H1 (cell line): Measurements from ENCODE around the gene SMARCA4. TPM values are rescaled to one million over a fixed set of nuclear protein-coding genes. Genes with fewer than 3 reads are reported as not detected.

Source experiments
- CTCF ChIA-PET: fragments of 300-600 bp; sonication (Branson Sonifier 250); formaldehyde crosslinking; loops from one replicate; lab custom pipeline; 2021; ENCODE audit not compliant: partially characterized antibody; lab: Charles Lee
- POLR2A ChIA-PET: fragments of 300-600 bp; sonication (Branson Sonifier 250); formaldehyde crosslinking; loops from one replicate; lab custom pipeline; 2021; ENCODE audit warnings: inconsistent platforms; ENCODE audit not compliant: partially characterized antibody; lab: Charles Lee
- DNase-seq, 2 experiments: peaks; one replicate each; pipeline versions ENCODE4 v3.0.0 to v3.0.0-alpha.2; 2010 to 2022; ENCODE audit warnings: low spot score in 2 of 2, low read depth in 1 of 2, mixed read lengths in 1 of 2
- FAIRE-seq: peaks from 2 replicates; lab custom pipeline; 2011; peaks lifted over from hg19 to GRCh38; lab: Jason Lieb, UNC
- H2AFZ ChIP-seq: 2 replicates; pipeline ENCODE4 v1.8.1; 2012; ENCODE audit warnings: low read length, inconsistent platforms
- H2AK5ac ChIP-seq: 2 replicates; pipeline ENCODE4 v1.6.1; 2013; ENCODE audit warnings: low read depth, low read length
- H2BK120ac ChIP-seq: replicated peaks from 2 replicates; pipeline ENCODE3; 2013; ENCODE audit warnings: low read depth, low read length, inconsistent platforms
- H2BK12ac ChIP-seq: 2 replicates; pipeline ENCODE4 v1.6.1; 2013; ENCODE audit warnings: low read depth, low read length
- H2BK15ac ChIP-seq: 2 replicates; pipeline ENCODE4 v1.6.1; 2013; ENCODE audit warnings: low read length
- H2BK20ac ChIP-seq: 2 replicates; pipeline ENCODE4 v1.6.1; 2013; ENCODE audit warnings: low read length
- H2BK5ac ChIP-seq: 2 replicates; pipeline ENCODE4 v1.6.1; 2013; ENCODE audit warnings: low read depth, low read length
- H3K14ac ChIP-seq: 2 replicates; pipeline ENCODE4 v1.6.1; 2013; ENCODE audit warnings: inconsistent platforms; ENCODE audit not compliant: insufficient read length
- H3K18ac ChIP-seq: 2 replicates; pipeline ENCODE4 v1.6.1; 2013; ENCODE audit warnings: low read length; ENCODE audit errors: extremely low read depth
- H3K23ac ChIP-seq: 2 replicates; pipeline ENCODE4 v1.6.1; 2013; ENCODE audit warnings: inconsistent platforms; ENCODE audit not compliant: insufficient read length
- H3K23me2 ChIP-seq: 2 replicates; pipeline ENCODE4 v1.6.1; 2013; ENCODE audit warnings: low read depth, low read length
- H3K27ac ChIP-seq: 2 replicates; pipeline ENCODE4 v1.6.1; 2011; ENCODE audit warnings: low read depth, low read length, inconsistent platforms
- H3K27me3 ChIP-seq, 4 experiments: replicated peaks in 1 of 4; 1 replicate in 1 of 4; 2 replicates in 3 of 4; pipeline versions ENCODE4 v1.6.1 to v1.8.1; 2011 to 2013; ENCODE audit warnings: low read length in 3 of 4, mild to moderate bottlenecking in 3 of 4, inconsistent platforms in 2 of 4, mixed read lengths in 2 of 4, moderate library complexity in 1 of 4; ENCODE audit not compliant: control insufficient read depth in 3 of 4, insufficient read depth in 3 of 4; ENCODE audit errors: extremely low read depth in 1 of 4
- H3K36me3 ChIP-seq, 4 experiments: 2 replicates each; pipeline versions ENCODE4 v1.6.1 to v1.8.1; 2011 to 2013; ENCODE audit warnings: mild to moderate bottlenecking in 4 of 4, low read length in 3 of 4, moderate library complexity in 2 of 4, control low read depth in 1 of 4, inconsistent platforms in 1 of 4; ENCODE audit not compliant: insufficient read depth in 4 of 4, control insufficient read depth in 2 of 4
- H3K4ac ChIP-seq: replicated peaks from 2 replicates; pipeline ENCODE3; 2013; ENCODE audit warnings: low read length, low read depth, mixed read lengths, inconsistent platforms; ENCODE audit not compliant: insufficient read length
- H3K4me1 ChIP-seq, 4 experiments: replicated peaks in 1 of 4; 1 replicate in 1 of 4; 2 replicates in 3 of 4; pipeline versions ENCODE4 v1.6.1 to v1.8.1; 2011 to 2013; ENCODE audit warnings: low read length in 3 of 4, inconsistent platforms in 2 of 4, mixed read lengths in 1 of 4; ENCODE audit not compliant: insufficient read depth in 4 of 4, control insufficient read depth in 3 of 4
- H3K4me2 ChIP-seq, 2 experiments: 2 replicates each; pipeline versions ENCODE4 v1.6.1 to v1.8.1; 2011 to 2013; ENCODE audit warnings: low read depth in 2 of 2, low read length in 2 of 2, control low read depth in 1 of 2, inconsistent platforms in 1 of 2, mild to moderate bottlenecking in 1 of 2; ENCODE audit not compliant: insufficient read depth in 1 of 2
- H3K4me3 ChIP-seq, 4 experiments: fragments of 200-600, 300-600 bp in 1 of 4; sonication (generic), shearing (Covaris generic), sonication (Bioruptor Twin) in 1 of 4; 2 replicates each; pipeline versions ENCODE4 v1.5.1 to v1.8.1; 2011 to 2016; ENCODE audit warnings: low read length in 4 of 4, low read depth in 3 of 4, control low read depth in 2 of 4, inconsistent platforms in 2 of 4, mild to moderate bottlenecking in 2 of 4, mixed read lengths in 1 of 4, moderate library complexity in 1 of 4; ENCODE audit not compliant: insufficient read depth in 2 of 4; ENCODE audit errors: extremely low read depth in 1 of 4
- H3K56ac ChIP-seq: replicated peaks from 2 replicates; pipeline ENCODE3; 2013; ENCODE audit warnings: low read depth, mild to moderate bottlenecking, mixed read lengths, low read length, inconsistent platforms; ENCODE audit not compliant: insufficient read length
- H3K79me1 ChIP-seq: 2 replicates; pipeline ENCODE4 v1.6.1; 2013; ENCODE audit warnings: low read depth, low read length, control low read depth
- H3K79me2 ChIP-seq, 2 experiments: 2 replicates each; pipeline versions ENCODE4 v1.6.1 to v1.8.1; 2012 to 2013; ENCODE audit warnings: low read length in 2 of 2, mild to moderate bottlenecking in 2 of 2, inconsistent platforms in 1 of 2; ENCODE audit not compliant: insufficient read depth in 2 of 2, control insufficient read depth in 1 of 2
- H3K9ac ChIP-seq, 4 experiments: replicated peaks in 1 of 4; 1 replicate in 1 of 4; 2 replicates in 3 of 4; pipeline versions ENCODE4 v1.6.1 to v1.8.1; 2011 to 2013; ENCODE audit warnings: low read depth in 3 of 4, low read length in 3 of 4, control low read depth in 2 of 4, mild to moderate bottlenecking in 2 of 4, moderate library complexity in 2 of 4, inconsistent platforms in 1 of 4; ENCODE audit errors: extremely low read depth in 1 of 4
- H3K9me3 ChIP-seq, 2 experiments: 2 replicates each; pipeline versions ENCODE4 v1.6.1 to v1.8.1; 2012 to 2013; ENCODE audit warnings: mild to moderate bottlenecking in 2 of 2, moderate library complexity in 2 of 2, control low read depth in 1 of 2, inconsistent platforms in 1 of 2, low read depth in 1 of 2, low read length in 1 of 2, mixed read lengths in 1 of 2; ENCODE audit not compliant: insufficient read depth in 2 of 2
- H4K20me1 ChIP-seq, 2 experiments: replicated peaks in 1 of 2; 2 replicates each; pipeline versions ENCODE3 to v1.8.1; 2011 to 2013; ENCODE audit warnings: inconsistent platforms in 2 of 2, low read length in 2 of 2, mild to moderate bottlenecking in 1 of 2; ENCODE audit not compliant: insufficient read depth in 2 of 2, control insufficient read depth in 1 of 2
- H4K5ac ChIP-seq: 2 replicates; pipeline ENCODE4 v1.6.1; 2013; ENCODE audit warnings: low read length, low read depth, mixed read lengths, inconsistent platforms; ENCODE audit not compliant: insufficient read length
- H4K8ac ChIP-seq: 2 replicates; pipeline ENCODE4 v1.8.0; 2013; ENCODE audit warnings: mild to moderate bottlenecking, moderate library complexity, low read length, inconsistent platforms; ENCODE audit not compliant: insufficient read depth; ENCODE audit errors: extremely low read depth
- H4K91ac ChIP-seq: replicated peaks from 2 replicates; pipeline ENCODE3; 2013; ENCODE audit warnings: low read length, mixed read lengths, inconsistent platforms; ENCODE audit not compliant: insufficient read length
- ASH2L ChIP-seq: fragments of 200-600, 300-600 bp; sonication (generic); IDR thresholded peaks from one replicate; pipeline ENCODE4 v1.7.1; 2017; ENCODE audit warnings: low read length
- CTCF ChIP-seq, 3 experiments: IDR thresholded peaks; 1 replicate in 2 of 3; 2 replicates in 1 of 3; pipeline versions ENCODE4 v1.5.1 to v1.6.1; 2011; ENCODE audit warnings: low read length in 3 of 3, mild to moderate bottlenecking in 3 of 3, inconsistent platforms in 2 of 3, low read depth in 1 of 3, moderate library complexity in 1 of 3; ENCODE audit not compliant: insufficient read depth in 1 of 3; ENCODE audit errors: control extremely low read depth in 1 of 3
- KDM4A ChIP-seq: IDR thresholded peaks from one replicate; pipeline ENCODE4 v1.7.1; 2012; ENCODE audit warnings: low read depth, mild to moderate bottlenecking, moderate library complexity, low read length, inconsistent platforms; ENCODE audit not compliant: severe bottlenecking
- MAFK ChIP-seq: IDR thresholded peaks from 2 replicates; pipeline ENCODE4 v1.6.1; 2012; ENCODE audit warnings: low read depth, mild to moderate bottlenecking, improper control_type of control experiment, low read length
- PHF8 ChIP-seq: fragments of 200-600 bp; sonication (generic); conservative IDR thresholded peaks from 2 replicates; pipeline ENCODE4 v1.7.1; 2012; ENCODE audit warnings: low read depth, mild to moderate bottlenecking, inconsistent platforms, low read length, moderate library complexity
- SIRT6 ChIP-seq: IDR thresholded peaks from one replicate; pipeline ENCODE4 v1.7.1; 2012; ENCODE audit warnings: low read length, inconsistent platforms
- WGBS, 2 experiments: shearing (Covaris generic) in 1 of 2; methylation state at CpG; one replicate each; pipeline versions ENCODE4 v1.1.6 to v1.1.7; 2013 to 2015; ENCODE audit warnings: low lambda C conversion rate in 2 of 2, mixed read lengths in 2 of 2, inconsistent platforms in 1 of 2, low coverage in 1 of 2, missing lambda C conversion rate in 1 of 2; ENCODE audit not compliant: insufficient replicate concordance in 2 of 2, insufficient coverage in 1 of 2, insufficient read length in 1 of 2; ENCODE audit errors: extremely low coverage in 1 of 2, missing lambda C conversion rate in 1 of 2; 5-methylcytosine and 5-hydroxymethylcytosine counted together
- polyA plus RNA-seq, 7 experiments: library from polyadenylated mRNA; depleted of rRNA in 3 of 7; stranded (reverse) in 5 of 7; unstranded in 2 of 7; fragments of >200 nt in 5 of 7; fragments of 200-250 nt in 2 of 7; gene quantifications; 1 replicate in 5 of 7; 2 replicates in 1 of 7; 4 replicates in 1 of 7; pipeline versions ENCODE4 v1.2.1 to v1.2.3, GENCODE V29; 2011 to 2013; ENCODE audit warnings: missing spikeins in 2 of 7, mixed read lengths in 2 of 7
- total RNA-seq: library from RNA; stranded (reverse); fragmentation: NEBNext Ultra II Directional; extraction: Animal tissue kit (Norgen Biotek cat#: 25700); gene quantifications from 2 replicates; pipeline ENCODE4 v1.2.1, GENCODE V29; 2021

Gene SMARCA4
- total and polyA plus RNA-seq, 2 of the 8 experiments (the other 6 are each of a cell fraction or from before 2014, with no cell fraction given), result 86.4 to 263 TPM

DNA sequence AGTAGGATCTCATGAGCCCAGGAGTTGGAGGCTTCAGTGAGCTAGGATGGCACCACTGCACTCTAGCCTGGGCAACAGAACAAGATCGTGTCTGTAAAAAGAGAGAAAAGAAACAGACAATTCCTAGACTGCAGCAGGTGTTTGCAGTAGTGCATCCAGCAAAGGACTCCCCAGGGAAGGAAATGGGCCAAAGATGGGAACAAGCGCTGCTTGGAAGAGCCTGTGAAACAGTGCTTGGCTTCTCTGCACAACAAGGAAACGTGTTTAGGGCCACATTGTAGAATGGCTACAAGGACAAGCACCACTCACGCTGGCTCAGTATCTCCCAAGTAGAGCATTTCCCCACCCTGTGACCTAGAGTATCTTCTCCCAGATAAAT lies 93.0 kb downstream of the SMARCA4 start:
- Histone ChIP-seq H3K9ac (no peak overlapping the region), H3K18ac (no peak overlapping the region), H2BK20ac (no peak overlapping the region), H4K91ac (no peak overlapping the region), H3K79me1 (peaks cover 2% of the 10 kb centered on the region), H2AK5ac (no peak overlapping the region), H3K27me3 (no peaks in the 10 kb centered on the region; a peak in 1 of 7 replicates), H4K20me1 (peaks cover 6% of the 10 kb centered on the region in 2 experiments), H2AFZ (no peak overlapping the region), H3K4me1 (no peaks in the 10 kb centered on the region), H3K4me3 (no peak overlapping the region), H4K5ac (no peak overlapping the region), H3K4me2 (no peak overlapping the region), H3K14ac (no peak overlapping the region), H3K27ac (no peak overlapping the region), H2BK15ac (no peak overlapping the region), H3K23me2 (no peaks in the 10 kb centered on the region), H3K23ac (no peak overlapping the region), H3K79me2 (no peaks in the 10 kb centered on the region), H3K56ac (no peak overlapping the region), H3K36me3 (peaks cover 5 to 22% (median 10%) of the 10 kb centered on the region in 4 experiments; a peak in 7 of 8 replicates), H2BK5ac (no peak overlapping the region; the same call in 1 of the 2 replicates), H4K8ac (no peak overlapping the region), H2BK120ac (no peak overlapping the region), H3K9me3 (no peaks in the 10 kb centered on the region), H3K4ac (no peak overlapping the region), H2BK12ac (no peak overlapping the region)
- no peak for DNase-seq
- POLR2A ChIA-PET, result no interaction called here
- CTCF ChIA-PET, result interaction anchor here (1.8 kb wide), 1 partner anchor 19 kb away, joined by 5 read pairs; no protein-coding TSS in a partner anchor
- no peak for FAIRE-seq
- TF ChIP-seq ASH2L (no peak), PHF8 (no peak), SIRT6 (no peak), CTCF (IDR thresholded peaks at IDR 0.05; ENCODE audit: control extremely low read depth in 1 of 3, insufficient read depth in 1 of 3, low read depth in 1 of 3, low read length in 3 of 3) (no peak), MAFK (no peak), KDM4A (no peak)
- WGBS, 2 experiments, result 90% methylated on average over 4 of the region's 4 CpGs; no CpG with 5 or more reads in 1 of the 2 experiments
